CD14-positive monocyte (primary cell): ENCODE results near the gene SEC14L2. TPM values are rescaled to one million over a fixed set of nuclear protein-coding genes. Genes with fewer than 3 reads are reported as not detected.
A peak's percentile ranks its signal among the peaks of the same experiment; 100 is the strongest.

Source experiments
- DNase-seq, 3 donors: peaks; one replicate each; pipeline ENCODE4 v3.0.0-alpha.2; 2011 to 2022
- H2AFZ ChIP-seq: 2 replicates; pipeline ENCODE4 v1.6.0; 2012; ENCODE audit warnings: mild to moderate bottlenecking, low read depth, low read length, inconsistent platforms; ENCODE audit not compliant: insufficient read depth, poor library complexity, severe bottlenecking
- H3K27ac ChIP-seq, 2 donors: 1 replicate in 1 of 2; 2 replicates in 1 of 2; pipeline ENCODE4 v1.5.1; 2012 to 2013; ENCODE audit warnings: low read length in 2 of 2, control low read depth in 1 of 2, inconsistent platforms in 1 of 2, low read depth in 1 of 2, mild to moderate bottlenecking in 1 of 2
- H3K27me3 ChIP-seq, 2 donors: one replicate each; pipeline versions ENCODE4 v1.6.0 to v1.6.1; 2011 to 2013; ENCODE audit warnings: low read length in 2 of 2; ENCODE audit not compliant: control insufficient read depth in 2 of 2, insufficient read depth in 2 of 2
- H3K36me3 ChIP-seq, 2 donors: replicated peaks in 1 of 2; 1 replicate in 1 of 2; 2 replicates in 1 of 2; pipeline versions ENCODE4 v1.5.1 to v1.6.1; 2012 to 2013; ENCODE audit warnings: low read length in 2 of 2, control low read depth in 1 of 2, inconsistent platforms in 1 of 2, mild to moderate bottlenecking in 1 of 2; ENCODE audit not compliant: insufficient read depth in 2 of 2, control insufficient read depth in 1 of 2
- H3K4me1 ChIP-seq, 2 donors: 1 replicate in 1 of 2; 2 replicates in 1 of 2; pipeline versions ENCODE4 v1.5.1 to v1.6.1; 2012 to 2013; ENCODE audit warnings: low read length in 2 of 2, control low read depth in 1 of 2, inconsistent platforms in 1 of 2, mild to moderate bottlenecking in 1 of 2, moderate library complexity in 1 of 2; ENCODE audit not compliant: insufficient read depth in 2 of 2, control insufficient read depth in 1 of 2
- H3K4me2 ChIP-seq: replicated peaks from 2 replicates; pipeline ENCODE3; 2012; ENCODE audit warnings: low read length, moderate library complexity, mild to moderate bottlenecking; ENCODE audit not compliant: poor library complexity, severe bottlenecking; ENCODE audit errors: extremely low read depth
- H3K4me3 ChIP-seq, 3 experiments: fragments of 200-600 bp in 1 of 3; sonication (generic) in 1 of 3; replicated peaks in 1 of 3; 1 replicate in 2 of 3; 2 replicates in 1 of 3; pipeline ENCODE4 v1.5.1; 2011 to 2013; ENCODE audit warnings: low read length in 3 of 3, mild to moderate bottlenecking in 3 of 3, control low read depth in 2 of 3, low read depth in 2 of 3, inconsistent platforms in 1 of 3, moderate library complexity in 1 of 3
- H3K79me2 ChIP-seq: 2 replicates; pipeline ENCODE4 v1.6.0; 2012; ENCODE audit warnings: mild to moderate bottlenecking, control low read depth, inconsistent platforms, low read length, moderate library complexity; ENCODE audit not compliant: insufficient read depth
- H3K9ac ChIP-seq: 2 replicates; pipeline ENCODE4 v1.6.0; 2017; ENCODE audit warnings: low read length, mild to moderate bottlenecking; ENCODE audit not compliant: insufficient read depth, poor library complexity, severe bottlenecking
- H3K9me3 ChIP-seq, 2 donors: replicated peaks in 1 of 2; 1 replicate in 1 of 2; 2 replicates in 1 of 2; pipeline versions ENCODE4 v1.5.1 to v1.6.1; 2012 to 2013; ENCODE audit warnings: low read length in 2 of 2, control low read depth in 1 of 2; ENCODE audit not compliant: control insufficient read depth in 1 of 2, insufficient read depth in 1 of 2
- H4K20me1 ChIP-seq: 2 replicates; pipeline ENCODE4 v1.6.0; 2012; ENCODE audit warnings: mild to moderate bottlenecking, low read length, control low read depth, moderate library complexity; ENCODE audit not compliant: insufficient read depth
- H3K27ac Mint-ChIP-seq, 7 donors: one replicate each; pipeline ENCODE4 v1.8.0; 2020; ENCODE audit warnings: mild to moderate bottlenecking in 7 of 7, mixed read lengths in 7 of 7, moderate library complexity in 6 of 7, inconsistent platforms in 2 of 7
- H3K27me3 Mint-ChIP-seq, 3 donors: one replicate each; pipeline ENCODE4 v1.8.0; 2021 to 2022; ENCODE audit warnings: low read depth in 3 of 3, mild to moderate bottlenecking in 3 of 3, mixed read lengths in 3 of 3, moderate library complexity in 3 of 3, inconsistent platforms in 1 of 3
- H3K36me3 Mint-ChIP-seq, 2 donors: one replicate each; pipeline ENCODE4 v1.8.0; 2020; ENCODE audit warnings: mixed read lengths in 2 of 2, inconsistent platforms in 1 of 2, mild to moderate bottlenecking in 1 of 2
- H3K4me1 Mint-ChIP-seq: one replicate; pipeline ENCODE4 v1.8.0; 2020; ENCODE audit warnings: mild to moderate bottlenecking, mixed read lengths
- H3K4me3 Mint-ChIP-seq, 2 donors: one replicate each; pipeline ENCODE4 v1.8.0; 2020; ENCODE audit warnings: mild to moderate bottlenecking in 2 of 2, mixed read lengths in 2 of 2, moderate library complexity in 1 of 2
- H3K9me3 Mint-ChIP-seq, 7 donors: one replicate each; pipeline ENCODE4 v1.8.0; 2020 to 2022; ENCODE audit warnings: mixed read lengths in 7 of 7, mild to moderate bottlenecking in 6 of 7, moderate library complexity in 6 of 7, inconsistent platforms in 2 of 7
- CTCF ChIP-seq: fragments of 200-600 bp; IDR thresholded peaks from one replicate; pipeline ENCODE4 v1.8.0; 2022; ENCODE audit warnings: antibody characterized with exemption, mild to moderate bottlenecking
- WGBS: methylation state at CpG from one replicate; pipeline ENCODE4 v1.1.5; 2013; ENCODE audit warnings: missing lambda C conversion rate; ENCODE audit not compliant: insufficient coverage; 5-methylcytosine and 5-hydroxymethylcytosine counted together
- intact Hi-C, 2 donors: fragments of 100-400 bp; cut with micrococcal nuclease; formaldehyde crosslinking; loops; one replicate each; pipeline versions ENCODE4 v1.15.0 to v1.15.1; 2023
- polyA plus RNA-seq, 3 donors: library from polyadenylated mRNA; depleted of rRNA in 1 of 3; unstranded in 2 of 3; stranded (reverse) in 1 of 3; fragments of 300-500 nt in 2 of 3; fragments of >200 nt in 1 of 3; fragmentation: Illumina TruSeq in 2 of 3; gene quantifications; 1 replicate in 2 of 3; 2 replicates in 1 of 3; pipeline ENCODE4 v1.2.3, GENCODE V29; 2012 to 2021

Gene SEC14L2
- polyA plus RNA-seq, 3 donors: 0.03 TPM; not detected in 1

- peaks cover 33 to 49% of the 10 kb centered on the region in 2 donors for H3K27me3 ChIP-seq
- H3K9ac ChIP-seq: no peak overlapping the region
- H3K36me3 ChIP-seq: no peaks in the 10 kb centered on the region
- H3K4me3 ChIP-seq: no peak overlapping the region
- Mint-ChIP-seq H3K4me3 (peak overlapping the region in 1 of 2 donors; percentile 80), H3K36me3 (peaks cover 2 to 3% of the 10 kb centered on the region in 2 donors), H3K4me1 (peaks cover 11% of the 10 kb centered on the region), H3K27ac (peak overlapping the region in 1 of 7 donors; percentile 53), H3K27me3 (peaks cover 48 to 66% (median 54%) of the 10 kb centered on the region in 3 donors), H3K9me3 (peaks cover 0 to 11% (median 0%) of the 10 kb centered on the region in 7 donors)
- H3K27ac ChIP-seq: no peak overlapping the region
- no peaks in the 10 kb centered on the region for H4K20me1 ChIP-seq
- intact Hi-C loops: no loop called here
- H3K79me2 ChIP-seq: no peaks in the 10 kb centered on the region
- peaks cover 0 to 8% of the 10 kb centered on the region in 2 donors for H3K9me3 ChIP-seq
- TF ChIP-seq CTCF: no peak
- H3K4me2 ChIP-seq: no peak overlapping the region
- no peak overlapping the region for H2AFZ ChIP-seq
- H3K4me1 ChIP-seq: peaks cover 5 to 9% of the 10 kb centered on the region in 2 donors
- WGBS: 82% methylated on average over 17 of the region's 25 CpGs
- no peak for DNase-seq
Measured at GRCh38 chr22:30398685-30399680, 2.2 kb downstream of the SEC14L2 start.

GRCh38 chr22:30399718-30400117 lies 2.9 kb downstream of the SEC14L2 start:
- TF ChIP-seq CTCF: no peak
- WGBS: 94% methylated on average over 2 of the region's 5 CpGs
- Histone ChIP-seq H3K4me3 (no peak overlapping the region), H3K79me2 (no peaks in the 10 kb centered on the region), H3K4me2 (no peak overlapping the region), H3K27me3 (peaks cover 33 to 49% of the 10 kb centered on the region in 2 donors), H3K9me3 (peaks cover 0 to 8% of the 10 kb centered on the region in 2 donors), H3K4me1 (peaks cover 5 to 9% of the 10 kb centered on the region in 2 donors), H3K27ac (no peak overlapping the region), H3K9ac (no peak overlapping the region), H3K36me3 (no peaks in the 10 kb centered on the region), H2AFZ (no peak overlapping the region), H4K20me1 (no peaks in the 10 kb centered on the region)
- peaks cover 0 to 11% (median 0%) of the 10 kb centered on the region in 7 donors for H3K9me3 Mint-ChIP-seq
- DNase-seq: no peak
- no peak overlapping the region for H3K4me3 Mint-ChIP-seq
- peaks cover 11% of the 10 kb centered on the region for H3K4me1 Mint-ChIP-seq
- intact Hi-C loops: no loop called here
- peaks cover 2 to 3% of the 10 kb centered on the region in 2 donors for H3K36me3 Mint-ChIP-seq
- H3K27ac Mint-ChIP-seq: no peak overlapping the region
- peaks cover 51 to 63% (median 52%) of the 10 kb centered on the region in 3 donors for H3K27me3 Mint-ChIP-seq
